Colonic mucosa (tissue), 4 donors: ENCODE measurements around the gene FASTKD2. TPM values are rescaled to one million over a fixed set of nuclear protein-coding genes. Genes with fewer than 3 reads are reported as not detected.

ENCODE experiments used
- DNase-seq: peaks from one replicate; pipeline ENCODE4 v3.0.0-alpha.2; 2020
- H3K27ac ChIP-seq: fragments of 200-600 bp; one replicate; pipeline ENCODE4 v1.8.0; 2021
- H3K27me3 ChIP-seq: fragments of 200-600 bp; one replicate; pipeline ENCODE4 v1.8.0; 2021
- H3K36me3 ChIP-seq: fragments of 200-600 bp; one replicate; pipeline ENCODE4 v1.8.0; 2021
- H3K4me1 ChIP-seq: fragments of 200-600 bp; one replicate; pipeline ENCODE4 v1.8.0; 2021; ENCODE audit warnings: mild to moderate bottlenecking
- H3K4me3 ChIP-seq: fragments of 200-600 bp; one replicate; pipeline ENCODE4 v1.8.0; 2021
- H3K9ac ChIP-seq, 2 donors: one replicate each; pipeline ENCODE4 v1.7.0; 2013; ENCODE audit warnings: control low read depth in 2 of 2, low read depth in 2 of 2, low read length in 2 of 2
- H3K9me3 ChIP-seq: fragments of 200-600 bp; one replicate; pipeline ENCODE4 v1.8.0; 2021
- intact Hi-C: fragments of 100-400 bp; cut with DNase I; formaldehyde crosslinking; loops from one replicate; pipeline ENCODE4 v1.14.1; 2022
- total RNA-seq, 2 donors: library from RNA; stranded (reverse); fragmentation: NEBNext Ultra II Directional in 1 of 2; extraction: Animal tissue kit (Norgen Biotek cat#: 25700) in 1 of 2; gene quantifications; one replicate each; pipeline ENCODE4 v1.2.1, GENCODE V29; 2021
- TF ChIP-seq, protein P1 (sequence below): fragments of 200-600 bp; IDR thresholded peaks from one replicate; pipeline ENCODE4 v1.8.0; 2022; ENCODE audit warnings: antibody characterized with exemption, mild to moderate bottlenecking
- donor health status: healthy.
- donor health status: DM: no; HTN: no; CAD: no.
- donor health status: DM: no; HTN: no; CAD: no.

The FASTKD2 gene
- total RNA-seq, 2 donors from 2014 or later = 18.1 to 23.8 TPM

GRCh38 chr2:206727287-206727686, 38.1 kb upstream of the FASTKD2 start:
- Histone ChIP-seq H3K4me3 (no peak overlapping the region), H3K9ac (no peak overlapping the region), H3K27ac (no peak overlapping the region), H3K9me3 (no peaks in the 10 kb centered on the region), H3K4me1 (no peaks in the 10 kb centered on the region), H3K36me3 (no peaks in the 10 kb centered on the region), H3K27me3 (no peaks in the 10 kb centered on the region)
- TF ChIP-seq, protein P1, sequence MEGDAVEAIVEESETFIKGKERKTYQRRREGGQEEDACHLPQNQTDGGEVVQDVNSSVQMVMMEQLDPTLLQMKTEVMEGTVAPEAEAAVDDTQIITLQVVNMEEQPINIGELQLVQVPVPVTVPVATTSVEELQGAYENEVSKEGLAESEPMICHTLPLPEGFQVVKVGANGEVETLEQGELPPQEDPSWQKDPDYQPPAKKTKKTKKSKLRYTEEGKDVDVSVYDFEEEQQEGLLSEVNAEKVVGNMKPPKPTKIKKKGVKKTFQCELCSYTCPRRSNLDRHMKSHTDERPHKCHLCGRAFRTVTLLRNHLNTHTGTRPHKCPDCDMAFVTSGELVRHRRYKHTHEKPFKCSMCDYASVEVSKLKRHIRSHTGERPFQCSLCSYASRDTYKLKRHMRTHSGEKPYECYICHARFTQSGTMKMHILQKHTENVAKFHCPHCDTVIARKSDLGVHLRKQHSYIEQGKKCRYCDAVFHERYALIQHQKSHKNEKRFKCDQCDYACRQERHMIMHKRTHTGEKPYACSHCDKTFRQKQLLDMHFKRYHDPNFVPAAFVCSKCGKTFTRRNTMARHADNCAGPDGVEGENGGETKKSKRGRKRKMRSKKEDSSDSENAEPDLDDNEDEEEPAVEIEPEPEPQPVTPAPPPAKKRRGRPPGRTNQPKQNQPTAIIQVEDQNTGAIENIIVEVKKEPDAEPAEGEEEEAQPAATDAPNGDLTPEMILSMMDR = no peak
- intact Hi-C loops = no loop called here
- no peak for DNase-seq

- Histone ChIP-seq H3K36me3 (no peaks in the 10 kb centered on the region), H3K27me3 (no peaks in the 10 kb centered on the region), H3K4me1 (no peaks in the 10 kb centered on the region)
Measured at GRCh38 chr2:206728277-206729199, 36.9 kb upstream of the FASTKD2 start.

DNA sequence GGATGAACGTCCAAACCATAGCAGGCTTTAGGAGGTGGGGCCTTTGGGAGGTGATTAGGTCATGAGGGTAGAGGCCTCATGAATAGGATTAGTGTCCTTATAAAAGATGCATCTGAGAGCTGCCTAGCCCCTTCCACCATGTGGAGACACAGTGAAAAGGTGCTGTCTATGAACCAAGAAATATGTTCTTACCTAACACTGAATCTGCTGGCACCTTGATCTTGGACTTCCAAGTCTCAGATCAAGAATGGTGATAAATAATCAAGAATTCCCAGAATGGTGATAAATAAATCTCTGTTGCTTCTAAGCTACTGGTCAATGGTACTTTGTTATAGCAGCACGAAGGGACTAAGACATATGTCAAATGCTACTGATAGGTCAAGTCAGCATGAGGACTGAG, 32.1 kb upstream of the FASTKD2 start:
- H3K4me3 ChIP-seq = no peak overlapping the region
- H3K27me3 ChIP-seq = no peaks in the 10 kb centered on the region
- no peaks in the 10 kb centered on the region for H3K36me3 ChIP-seq
- H3K27ac ChIP-seq = no peak overlapping the region
- no peaks in the 10 kb centered on the region for H3K9me3 ChIP-seq
- no peaks in the 10 kb centered on the region for H3K4me1 ChIP-seq
- H3K9ac ChIP-seq = no peak overlapping the region
- DNase-seq = no peak
- TF ChIP-seq, protein P1 = no peak
- intact Hi-C loops = no loop called here

More at GRCh38 chr2:206728277-206729199, 36.9 kb upstream of the FASTKD2 start:
- TF ChIP-seq, protein P1 = no peak
- H3K9me3 ChIP-seq = no peaks in the 10 kb centered on the region
- H3K27ac ChIP-seq = no peak overlapping the region
- DNase-seq = no peak
- intact Hi-C loops = no loop called here
- no peak overlapping the region for H3K4me3 ChIP-seq
- H3K9ac ChIP-seq = no peak overlapping the region

- Histone ChIP-seq H3K36me3 (no peaks in the 10 kb centered on the region), H3K4me1 (no peaks in the 10 kb centered on the region), H3K4me3 (no peak overlapping the region), H3K27ac (no peak overlapping the region), H3K27me3 (no peaks in the 10 kb centered on the region), H3K9me3 (no peaks in the 10 kb centered on the region), H3K9ac (no peak overlapping the region)
- no peak for DNase-seq
- intact Hi-C loops = no loop called here
- TF ChIP-seq, protein P1 = no peak
Measured at GRCh38 chr2:206736935-206737334, 28.5 kb upstream of the FASTKD2 start.

DNA sequence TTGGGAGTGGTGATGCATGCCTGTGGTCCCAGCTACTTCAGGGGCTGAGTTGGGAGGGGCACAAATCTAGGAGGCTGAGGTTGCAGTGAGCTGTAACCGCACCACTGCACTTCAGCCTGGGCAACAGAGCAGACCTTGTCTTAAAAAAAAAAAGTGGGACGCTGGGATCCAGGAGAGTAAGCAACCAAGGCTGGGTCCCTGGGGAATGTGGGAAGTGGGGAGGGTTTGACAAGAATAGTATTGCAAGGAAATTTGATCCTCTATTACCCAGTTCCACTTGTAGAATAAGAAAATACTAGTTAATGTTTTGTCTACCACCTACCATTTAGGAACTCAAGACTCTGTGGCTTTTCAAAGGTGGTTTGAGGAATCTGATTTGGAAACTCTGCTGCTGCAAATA, 26.1 kb upstream of the FASTKD2 start:
- Histone ChIP-seq H3K9ac (no peak overlapping the region), H3K4me3 (no peak overlapping the region), H3K9me3 (no peaks in the 10 kb centered on the region), H3K27me3 (no peaks in the 10 kb centered on the region), H3K4me1 (no peaks in the 10 kb centered on the region), H3K27ac (no peak overlapping the region), H3K36me3 (no peaks in the 10 kb centered on the region)
- DNase-seq = no peak
- intact Hi-C loops = no loop called here
- TF ChIP-seq, protein P1 = no peak
